Measurements from ENCODE around the gene SYT2. TPM values are rescaled to one million over a fixed set of nuclear protein-coding genes. Genes with fewer than 3 reads are reported as not detected.

SYT2 gene
- total and polyA plus RNA-seq, 2 donors from 2014 or later = 0.15 to 0.19 TPM

- intact Hi-C loops (cut with DNase I) = no loop called here
- no peak for DNase-seq
- H3K27me3 ChIP-seq (ENCODE audit: control insufficient read depth, insufficient read depth, low read length) = no peaks in the 10 kb centered on the region
- H3K9ac ChIP-seq (ENCODE audit: low read length in 3 of 3) = no peak overlapping the region
- no peak for FAIRE-seq
- no peaks in the 10 kb centered on the region for H3K9me3 ChIP-seq (ENCODE audit: control insufficient read depth in 2 of 3, insufficient read depth in 1 of 3, low read length in 3 of 3)
- H3K4me1 ChIP-seq (ENCODE audit: control insufficient read depth in 2 of 3, insufficient read depth in 2 of 3, low read depth in 1 of 3, low read length in 3 of 3) = no peaks in the 10 kb centered on the region
- H3K36me3 ChIP-seq (ENCODE audit: control insufficient read depth in 2 of 3, insufficient read depth in 3 of 3, low read length in 3 of 3) = no peaks in the 10 kb centered on the region
- TF ChIP-seq CTCF (IDR thresholded peaks at IDR 0.05; ENCODE audit: borderline replicate concordance, extremely low read depth, insufficient read depth) = no peak
- no peak overlapping the region for H3K4me3 ChIP-seq (ENCODE audit: low read length in 3 of 3)
- no peak overlapping the region for H3K27ac ChIP-seq (ENCODE audit: low read depth in 2 of 2, low read length in 2 of 2)
Observed at GRCh38 chr1:202649553-202650392, 60.5 kb downstream of the SYT2 start.

- Histone ChIP-seq H3K27me3 (ENCODE audit: control insufficient read depth, insufficient read depth, low read length) (no peaks in the 10 kb centered on the region), H3K9ac (ENCODE audit: low read length in 3 of 3) (no peak overlapping the region), H3K4me1 (ENCODE audit: control insufficient read depth in 2 of 3, insufficient read depth in 2 of 3, low read depth in 1 of 3, low read length in 3 of 3) (peaks cover 0 to 3% (median 0%) of the 10 kb centered on the region in 3 donors), H3K9me3 (ENCODE audit: control insufficient read depth in 2 of 3, insufficient read depth in 1 of 3, low read length in 3 of 3) (no peaks in the 10 kb centered on the region), H3K27ac (ENCODE audit: low read depth in 2 of 2, low read length in 2 of 2) (no peak overlapping the region), H3K36me3 (ENCODE audit: control insufficient read depth in 2 of 3, insufficient read depth in 3 of 3, low read length in 3 of 3) (no peaks in the 10 kb centered on the region), H3K4me3 (ENCODE audit: low read length in 3 of 3) (no peak overlapping the region)
- intact Hi-C loops (cut with DNase I) = no loop called here
- FAIRE-seq (no peak), DNase-seq (no peak)
- no peak for TF ChIP-seq CTCF (IDR thresholded peaks at IDR 0.05; ENCODE audit: borderline replicate concordance, extremely low read depth, insufficient read depth)
Observed at GRCh38 chr1:202648605-202649226, 61.5 kb downstream of the SYT2 start.

- DNase-seq (no peak), FAIRE-seq (no peak)
- Histone ChIP-seq H3K36me3 (ENCODE audit: control insufficient read depth in 2 of 3, insufficient read depth in 3 of 3, low read length in 3 of 3) (no peaks in the 10 kb centered on the region), H3K27me3 (ENCODE audit: control insufficient read depth, insufficient read depth, low read length) (no peaks in the 10 kb centered on the region), H3K9ac (ENCODE audit: low read length in 3 of 3) (no peak overlapping the region), H3K9me3 (ENCODE audit: control insufficient read depth in 2 of 3, insufficient read depth in 1 of 3, low read length in 3 of 3) (no peaks in the 10 kb centered on the region), H3K4me3 (ENCODE audit: low read length in 3 of 3) (no peak overlapping the region), H3K4me1 (ENCODE audit: control insufficient read depth in 2 of 3, insufficient read depth in 2 of 3, low read depth in 1 of 3, low read length in 3 of 3) (peaks cover 0 to 9% (median 0%) of the 10 kb centered on the region in 3 donors), H3K27ac (ENCODE audit: low read depth in 2 of 2, low read length in 2 of 2) (no peak overlapping the region)
- TF ChIP-seq CTCF (IDR thresholded peaks at IDR 0.05; ENCODE audit: borderline replicate concordance, extremely low read depth, insufficient read depth) = no peak
- intact Hi-C loops (cut with DNase I) = no loop called here
Observed at GRCh38 chr1:202645097-202645476, 65.2 kb downstream of the SYT2 start.
